ENCODE data around the gene PLEK.
"Not testable (repeated sequence)": the region's sequence is repeated elsewhere in the genome, so short reads cannot be mapped to it uniquely, and the experiment has no call there.

DNA sequence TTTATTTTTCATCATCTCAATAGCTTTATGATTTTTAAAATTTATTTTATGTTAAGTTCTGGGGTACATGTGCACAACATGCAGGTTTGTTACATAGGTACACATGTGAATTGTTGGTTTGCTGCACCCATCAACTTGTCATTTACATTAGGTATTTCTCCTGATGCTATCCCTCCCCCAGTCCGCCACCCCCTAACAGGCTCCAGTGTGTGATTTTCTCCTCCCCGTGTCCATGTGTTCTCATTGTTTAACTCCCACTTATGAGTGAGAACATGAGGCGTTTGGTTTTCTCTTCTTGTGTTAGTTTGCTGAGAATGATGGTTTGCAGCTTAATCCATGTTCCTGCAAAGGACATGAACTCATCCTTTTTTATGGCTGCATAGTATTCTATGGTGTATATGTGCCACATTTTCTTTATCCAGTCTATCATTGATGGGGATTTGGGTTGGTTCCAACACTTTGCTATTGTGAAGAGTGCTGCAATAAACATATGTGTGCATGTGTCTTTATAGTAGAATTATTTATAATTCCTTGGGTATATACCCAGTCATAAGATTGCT lies 32.7 kb downstream of the PLEK start:
- TF ChIP-seq, protein P1, sequence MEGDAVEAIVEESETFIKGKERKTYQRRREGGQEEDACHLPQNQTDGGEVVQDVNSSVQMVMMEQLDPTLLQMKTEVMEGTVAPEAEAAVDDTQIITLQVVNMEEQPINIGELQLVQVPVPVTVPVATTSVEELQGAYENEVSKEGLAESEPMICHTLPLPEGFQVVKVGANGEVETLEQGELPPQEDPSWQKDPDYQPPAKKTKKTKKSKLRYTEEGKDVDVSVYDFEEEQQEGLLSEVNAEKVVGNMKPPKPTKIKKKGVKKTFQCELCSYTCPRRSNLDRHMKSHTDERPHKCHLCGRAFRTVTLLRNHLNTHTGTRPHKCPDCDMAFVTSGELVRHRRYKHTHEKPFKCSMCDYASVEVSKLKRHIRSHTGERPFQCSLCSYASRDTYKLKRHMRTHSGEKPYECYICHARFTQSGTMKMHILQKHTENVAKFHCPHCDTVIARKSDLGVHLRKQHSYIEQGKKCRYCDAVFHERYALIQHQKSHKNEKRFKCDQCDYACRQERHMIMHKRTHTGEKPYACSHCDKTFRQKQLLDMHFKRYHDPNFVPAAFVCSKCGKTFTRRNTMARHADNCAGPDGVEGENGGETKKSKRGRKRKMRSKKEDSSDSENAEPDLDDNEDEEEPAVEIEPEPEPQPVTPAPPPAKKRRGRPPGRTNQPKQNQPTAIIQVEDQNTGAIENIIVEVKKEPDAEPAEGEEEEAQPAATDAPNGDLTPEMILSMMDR (conservative IDR thresholded peaks at IDR 0.05): not testable (repeated sequence)
- TF ChIP-seq EZH2 (IDR thresholded peaks at IDR 0.05; ENCODE audit: low read depth): not testable (repeated sequence)
